B cell (primary cell): ENCODE data around the gene CSF1R. TPM values are rescaled to one million over a fixed set of nuclear protein-coding genes. Genes with fewer than 3 reads are reported as not detected.

Source experiments
- ATAC-seq: fragments of 200-7000 bp; cut with Tn5 transposase; one replicate; pipeline ENCODE4 v1.10.0; 2021; ENCODE audit warnings: low read depth, mild to moderate bottlenecking, moderate number of reproducible peaks, moderate library complexity
- CTCF ChIA-PET: fragments of 350-600 bp; sonication (Branson Sonifier 250); formaldehyde crosslinking; loops from one replicate; lab custom pipeline; 2021; ENCODE audit warnings: antibody characterized with exemption, inconsistent platforms; lab: Charles Lee
- POLR2A ChIA-PET: fragments of 350-600 bp; sonication (Branson Sonifier 250); formaldehyde crosslinking; loops from one replicate; lab custom pipeline; 2021; ENCODE audit warnings: antibody characterized with exemption; lab: Charles Lee
- DNase-seq: peaks from one replicate; pipeline ENCODE4 v3.0.0; 2013
- H2AFZ ChIP-seq: 2 replicates; pipeline ENCODE4 v1.6.1; 2012; ENCODE audit warnings: mild to moderate bottlenecking, low read depth, low read length; ENCODE audit not compliant: insufficient read depth, poor library complexity, severe bottlenecking
- H3K27ac ChIP-seq, 2 donors: 1 replicate in 1 of 2; 2 replicates in 1 of 2; pipeline ENCODE4 v1.5.1; 2012 to 2013; ENCODE audit warnings: low read length in 2 of 2, mild to moderate bottlenecking in 2 of 2, moderate library complexity in 1 of 2
- H3K27me3 ChIP-seq, 4 experiments: fragments of 200-600 bp in 1 of 4; sonication (generic) in 1 of 4; replicated peaks in 1 of 4; 1 replicate in 2 of 4; 2 replicates in 2 of 4; pipeline versions ENCODE4 v1.6.1 to v1.7.0; 2013 to 2016; ENCODE audit warnings: low read length in 3 of 4, mild to moderate bottlenecking in 2 of 4, mixed read lengths in 1 of 4, moderate library complexity in 1 of 4; ENCODE audit not compliant: insufficient read depth in 4 of 4, control insufficient read depth in 3 of 4; ENCODE audit errors: control extremely low read depth in 1 of 4
- H3K36me3 ChIP-seq, 2 experiments: replicated peaks in 1 of 2; 1 replicate in 1 of 2; 2 replicates in 1 of 2; pipeline versions ENCODE4 v1.6.1 to v1.7.1; 2013; ENCODE audit warnings: low read length in 1 of 2; ENCODE audit not compliant: insufficient read depth in 2 of 2, control insufficient read depth in 1 of 2; ENCODE audit errors: control extremely low read depth in 1 of 2, extremely low read depth in 1 of 2
- H3K4me1 ChIP-seq, 2 donors: fragments of 200-600 bp in 1 of 2; sonication (generic) in 1 of 2; 1 replicate in 1 of 2; 2 replicates in 1 of 2; pipeline versions ENCODE4 v1.5.1 to v1.6.1; 2013 to 2017; ENCODE audit warnings: low read length in 2 of 2; ENCODE audit not compliant: control insufficient read depth in 2 of 2, insufficient read depth in 2 of 2
- H3K4me2 ChIP-seq: replicated peaks from 2 replicates; pipeline ENCODE3; 2012; ENCODE audit warnings: mild to moderate bottlenecking, low read depth, low read length; ENCODE audit not compliant: poor library complexity, severe bottlenecking
- H3K4me3 ChIP-seq, 5 experiments: fragments of 200-600 bp in 1 of 5; sonication (generic) in 1 of 5; 1 replicate in 3 of 5; 2 replicates in 2 of 5; pipeline versions ENCODE4 v1.5.1 to v1.7.0; 2011 to 2016; ENCODE audit warnings: low read length in 4 of 5, mild to moderate bottlenecking in 4 of 5, low read depth in 2 of 5, control low read depth in 1 of 5, moderate library complexity in 1 of 5; ENCODE audit not compliant: insufficient read depth in 1 of 5; ENCODE audit errors: control extremely low read depth in 1 of 5, extremely low read depth in 1 of 5
- H3K79me2 ChIP-seq: fragments of 200-600 bp; sonication (generic); one replicate; pipeline ENCODE4 v1.6.0; 2016; ENCODE audit warnings: low read length; ENCODE audit not compliant: control insufficient read depth, insufficient read depth
- H3K9ac ChIP-seq: fragments of 200-600 bp; sonication (generic); 2 replicates; pipeline ENCODE4 v1.6.1; 2017; ENCODE audit warnings: mild to moderate bottlenecking, low read length, moderate library complexity
- H3K9me3 ChIP-seq, 3 donors: one replicate each; pipeline versions ENCODE4 v1.6.1 to v1.7.1; 2013; ENCODE audit warnings: low read length in 2 of 3; ENCODE audit not compliant: control insufficient read depth in 2 of 3, insufficient read depth in 1 of 3; ENCODE audit errors: control extremely low read depth in 1 of 3
- H4K20me1 ChIP-seq: 2 replicates; pipeline ENCODE4 v1.6.0; 2012; ENCODE audit warnings: mild to moderate bottlenecking, low read length; ENCODE audit not compliant: insufficient read depth, control insufficient read depth, poor library complexity, severe bottlenecking
- H3K27ac Mint-ChIP-seq: one replicate; pipeline ENCODE4 v1.8.0; 2021; ENCODE audit warnings: mixed read lengths
- H3K27me3 Mint-ChIP-seq: one replicate; pipeline ENCODE4 v1.8.0; 2021; ENCODE audit warnings: mixed read lengths
- H3K4me1 Mint-ChIP-seq: one replicate; pipeline ENCODE4 v1.8.0; 2021; ENCODE audit warnings: mixed read lengths
- H3K4me3 Mint-ChIP-seq: one replicate; pipeline ENCODE4 v1.8.0; 2021; ENCODE audit warnings: mixed read lengths
- H3K9me3 Mint-ChIP-seq: one replicate; pipeline ENCODE4 v1.8.0; 2022; ENCODE audit warnings: mixed read lengths; ENCODE audit not compliant: insufficient read depth
- CTCF ChIP-seq: fragments of 200-600 bp; IDR thresholded peaks from one replicate; pipeline ENCODE4 v1.8.0; 2022; ENCODE audit warnings: antibody characterized with exemption, mild to moderate bottlenecking
- EZH2 ChIP-seq: IDR thresholded peaks from 2 replicates; pipeline ENCODE4 v1.6.1; 2012; ENCODE audit warnings: borderline replicate concordance, low read depth, mild to moderate bottlenecking, moderate library complexity, low read length; ENCODE audit not compliant: insufficient read depth, poor library complexity, severe bottlenecking
- WGBS: methylation state at CpG from one replicate; pipeline ENCODE4 v1.1.5; 2013; ENCODE audit warnings: missing lambda C conversion rate; ENCODE audit not compliant: insufficient coverage; 5-methylcytosine and 5-hydroxymethylcytosine counted together
- intact Hi-C: fragments of 100-400 bp; cut with micrococcal nuclease; formaldehyde crosslinking; loops from one replicate; pipeline ENCODE4 v1.10.0; 2022
- polyA plus RNA-seq: library from polyadenylated mRNA; depleted of rRNA; stranded (reverse); fragments of >200 nt; gene quantifications from 2 replicates; pipeline ENCODE4 v1.2.3, GENCODE V29; 2012
- total RNA-seq, 2 donors: library from RNA; stranded (reverse); fragments of 120-200 nt in 1 of 2; gene quantifications; 1 replicate in 1 of 2; 2 replicates in 1 of 2; pipeline versions ENCODE4 v1.2.3 to v1.2.4, GENCODE V29; 2013 to 2022

The CSF1R gene
- total and polyA plus RNA-seq, 2 donors (not counting 1 experiment from before 2014, with no cell fraction given) = 1.6 to 2.5 TPM

DNA sequence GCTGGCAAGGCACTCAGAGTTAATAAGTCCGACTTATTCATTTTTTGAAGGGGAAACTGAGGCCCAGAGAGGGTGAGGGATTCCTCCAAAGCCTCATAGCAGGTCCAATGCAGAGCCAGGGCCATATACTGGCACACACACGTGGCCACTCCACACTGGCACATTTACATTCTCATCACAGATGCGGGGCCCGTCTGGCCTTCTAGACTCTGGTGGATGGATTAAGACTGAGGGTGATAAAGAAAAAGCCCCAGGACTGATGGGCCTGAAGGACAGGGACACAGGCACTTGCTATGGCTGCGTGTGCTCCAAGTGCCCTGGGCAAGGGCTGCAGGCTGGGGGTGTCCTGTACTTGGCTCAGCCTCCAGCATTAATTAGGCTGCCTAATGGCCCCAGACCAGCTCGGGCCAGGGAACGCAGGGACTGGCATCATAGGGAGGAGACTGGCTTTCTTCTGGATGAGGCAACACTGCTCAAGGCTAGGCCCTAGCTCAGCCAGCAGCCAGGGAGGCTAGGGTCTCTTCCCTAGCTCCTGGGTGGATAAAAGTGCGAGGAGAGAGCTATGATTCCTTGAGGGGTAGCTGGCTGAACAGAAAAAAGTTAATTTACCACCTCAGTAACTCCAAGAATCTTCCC lies 28.5 kb upstream of the CSF1R start:
- H3K9me3 Mint-ChIP-seq = no peaks in the 10 kb centered on the region
- H3K9me3 ChIP-seq = peaks cover 0 to 5% (median 0%) of the 10 kb centered on the region in 3 donors
- 93% methylated on average over 3 of the region's 8 CpGs for WGBS
- DNase-seq (no peak), ATAC-seq (no peak)
- no peak overlapping the region for H3K4me3 Mint-ChIP-seq
- TF ChIP-seq EZH2 (no peak), CTCF (no peak)
- H3K4me2 ChIP-seq = no peak overlapping the region
- no peaks in the 10 kb centered on the region for H4K20me1 ChIP-seq
- H3K27ac ChIP-seq = no peak overlapping the region
- intact Hi-C loops = no loop called here
- no peaks in the 10 kb centered on the region for H3K79me2 ChIP-seq
- H3K4me1 Mint-ChIP-seq = no peaks in the 10 kb centered on the region
- peaks cover 15% of the 10 kb centered on the region for H3K27me3 Mint-ChIP-seq
- no peak overlapping the region for H3K9ac ChIP-seq
- ChIA-PET POLR2A (no interaction called here), CTCF (no interaction called here)
- no peaks in the 10 kb centered on the region for H3K4me1 ChIP-seq
- no peaks in the 10 kb centered on the region for H3K27me3 ChIP-seq
- no peak overlapping the region for H3K4me3 ChIP-seq
- H3K27ac Mint-ChIP-seq = no peak overlapping the region
- no peak overlapping the region for H2AFZ ChIP-seq
- no peaks in the 10 kb centered on the region for H3K36me3 ChIP-seq

DNA sequence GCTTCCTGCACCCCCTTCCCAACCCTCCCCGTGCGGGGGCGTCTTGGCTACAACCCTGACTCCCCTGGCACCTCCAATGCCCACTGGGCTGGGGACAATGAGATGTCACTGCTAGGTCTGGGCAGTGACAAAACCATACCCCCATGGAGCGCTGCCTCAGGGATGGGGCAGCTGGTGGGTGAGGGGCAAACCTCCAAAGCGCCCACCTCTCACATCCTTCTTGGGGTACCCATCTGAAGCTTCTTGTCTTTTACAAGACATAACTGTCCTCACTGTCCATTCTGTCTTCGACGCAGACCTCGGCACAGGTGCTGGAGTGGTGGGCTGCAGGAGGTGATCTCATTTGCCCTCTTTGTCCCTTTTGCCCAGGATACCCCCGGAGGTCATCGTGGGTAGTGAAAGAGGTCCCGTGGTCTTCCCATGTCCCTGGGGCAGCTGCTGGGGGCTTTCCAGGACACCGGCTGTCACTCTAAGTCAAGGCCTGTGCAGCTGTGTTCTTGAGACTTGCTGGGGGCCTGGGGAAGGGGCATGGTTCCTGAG lies 27.8 kb upstream of the CSF1R start:
- ATAC-seq (no peak), DNase-seq (no peak)
- Histone ChIP-seq H3K27ac (no peak overlapping the region), H2AFZ (no peak overlapping the region), H3K27me3 (no peaks in the 10 kb centered on the region), H3K9ac (no peak overlapping the region), H3K9me3 (peaks cover 0 to 5% (median 0%) of the 10 kb centered on the region in 3 donors), H3K79me2 (no peaks in the 10 kb centered on the region), H4K20me1 (no peaks in the 10 kb centered on the region), H3K36me3 (no peaks in the 10 kb centered on the region), H3K4me1 (no peaks in the 10 kb centered on the region), H3K4me2 (no peak overlapping the region), H3K4me3 (no peak overlapping the region)
- ChIA-PET CTCF (no interaction called here), POLR2A (no interaction called here)
- intact Hi-C loops = no loop called here
- Mint-ChIP-seq H3K4me3 (no peak overlapping the region), H3K27me3 (peaks cover 18% of the 10 kb centered on the region), H3K9me3 (no peaks in the 10 kb centered on the region), H3K27ac (no peak overlapping the region), H3K4me1 (no peaks in the 10 kb centered on the region)
- 83% methylated on average over 5 of the region's 12 CpGs for WGBS
- TF ChIP-seq EZH2 = no peak
